B cell (primary cell): ENCODE results near the gene CLIP4. TPM values are rescaled to one million over a fixed set of nuclear protein-coding genes. Genes with fewer than 3 reads are reported as not detected.

Experiments used
- ATAC-seq: fragments of 200-7000 bp; cut with Tn5 transposase; one replicate; pipeline ENCODE4 v1.10.0; 2021; ENCODE audit warnings: low read depth, mild to moderate bottlenecking, moderate number of reproducible peaks, moderate library complexity
- CTCF ChIA-PET: fragments of 350-600 bp; sonication (Branson Sonifier 250); formaldehyde crosslinking; loops from one replicate; lab custom pipeline; 2021; ENCODE audit warnings: antibody characterized with exemption, inconsistent platforms; lab: Charles Lee
- POLR2A ChIA-PET: fragments of 350-600 bp; sonication (Branson Sonifier 250); formaldehyde crosslinking; loops from one replicate; lab custom pipeline; 2021; ENCODE audit warnings: antibody characterized with exemption; lab: Charles Lee
- DNase-seq: peaks from one replicate; pipeline ENCODE4 v3.0.0; 2013
- H2AFZ ChIP-seq: 2 replicates; pipeline ENCODE4 v1.6.1; 2012; ENCODE audit warnings: mild to moderate bottlenecking, low read depth, low read length; ENCODE audit not compliant: insufficient read depth, poor library complexity, severe bottlenecking
- H3K27ac ChIP-seq, 2 donors: 1 replicate in 1 of 2; 2 replicates in 1 of 2; pipeline ENCODE4 v1.5.1; 2012 to 2013; ENCODE audit warnings: low read length in 2 of 2, mild to moderate bottlenecking in 2 of 2, moderate library complexity in 1 of 2
- H3K27me3 ChIP-seq, 4 experiments: fragments of 200-600 bp in 1 of 4; sonication (generic) in 1 of 4; replicated peaks in 1 of 4; 1 replicate in 2 of 4; 2 replicates in 2 of 4; pipeline versions ENCODE4 v1.6.1 to v1.7.0; 2013 to 2016; ENCODE audit warnings: low read length in 3 of 4, mild to moderate bottlenecking in 2 of 4, mixed read lengths in 1 of 4, moderate library complexity in 1 of 4; ENCODE audit not compliant: insufficient read depth in 4 of 4, control insufficient read depth in 3 of 4; ENCODE audit errors: control extremely low read depth in 1 of 4
- H3K36me3 ChIP-seq, 2 experiments: replicated peaks in 1 of 2; 1 replicate in 1 of 2; 2 replicates in 1 of 2; pipeline versions ENCODE4 v1.6.1 to v1.7.1; 2013; ENCODE audit warnings: low read length in 1 of 2; ENCODE audit not compliant: insufficient read depth in 2 of 2, control insufficient read depth in 1 of 2; ENCODE audit errors: control extremely low read depth in 1 of 2, extremely low read depth in 1 of 2
- H3K4me1 ChIP-seq, 2 donors: fragments of 200-600 bp in 1 of 2; sonication (generic) in 1 of 2; 1 replicate in 1 of 2; 2 replicates in 1 of 2; pipeline versions ENCODE4 v1.5.1 to v1.6.1; 2013 to 2017; ENCODE audit warnings: low read length in 2 of 2; ENCODE audit not compliant: control insufficient read depth in 2 of 2, insufficient read depth in 2 of 2
- H3K4me2 ChIP-seq: replicated peaks from 2 replicates; pipeline ENCODE3; 2012; ENCODE audit warnings: mild to moderate bottlenecking, low read depth, low read length; ENCODE audit not compliant: poor library complexity, severe bottlenecking
- H3K4me3 ChIP-seq, 5 experiments: fragments of 200-600 bp in 1 of 5; sonication (generic) in 1 of 5; 1 replicate in 3 of 5; 2 replicates in 2 of 5; pipeline versions ENCODE4 v1.5.1 to v1.7.0; 2011 to 2016; ENCODE audit warnings: low read length in 4 of 5, mild to moderate bottlenecking in 4 of 5, low read depth in 2 of 5, control low read depth in 1 of 5, moderate library complexity in 1 of 5; ENCODE audit not compliant: insufficient read depth in 1 of 5; ENCODE audit errors: control extremely low read depth in 1 of 5, extremely low read depth in 1 of 5
- H3K79me2 ChIP-seq: fragments of 200-600 bp; sonication (generic); one replicate; pipeline ENCODE4 v1.6.0; 2016; ENCODE audit warnings: low read length; ENCODE audit not compliant: control insufficient read depth, insufficient read depth
- H3K9ac ChIP-seq: fragments of 200-600 bp; sonication (generic); 2 replicates; pipeline ENCODE4 v1.6.1; 2017; ENCODE audit warnings: mild to moderate bottlenecking, low read length, moderate library complexity
- H3K9me3 ChIP-seq, 3 donors: one replicate each; pipeline versions ENCODE4 v1.6.1 to v1.7.1; 2013; ENCODE audit warnings: low read length in 2 of 3; ENCODE audit not compliant: control insufficient read depth in 2 of 3, insufficient read depth in 1 of 3; ENCODE audit errors: control extremely low read depth in 1 of 3
- H4K20me1 ChIP-seq: 2 replicates; pipeline ENCODE4 v1.6.0; 2012; ENCODE audit warnings: mild to moderate bottlenecking, low read length; ENCODE audit not compliant: insufficient read depth, control insufficient read depth, poor library complexity, severe bottlenecking
- H3K27ac Mint-ChIP-seq: one replicate; pipeline ENCODE4 v1.8.0; 2021; ENCODE audit warnings: mixed read lengths
- H3K27me3 Mint-ChIP-seq: one replicate; pipeline ENCODE4 v1.8.0; 2021; ENCODE audit warnings: mixed read lengths
- H3K4me1 Mint-ChIP-seq: one replicate; pipeline ENCODE4 v1.8.0; 2021; ENCODE audit warnings: mixed read lengths
- H3K4me3 Mint-ChIP-seq: one replicate; pipeline ENCODE4 v1.8.0; 2021; ENCODE audit warnings: mixed read lengths
- H3K9me3 Mint-ChIP-seq: one replicate; pipeline ENCODE4 v1.8.0; 2022; ENCODE audit warnings: mixed read lengths; ENCODE audit not compliant: insufficient read depth
- CTCF ChIP-seq: fragments of 200-600 bp; IDR thresholded peaks from one replicate; pipeline ENCODE4 v1.8.0; 2022; ENCODE audit warnings: antibody characterized with exemption, mild to moderate bottlenecking
- EZH2 ChIP-seq: IDR thresholded peaks from 2 replicates; pipeline ENCODE4 v1.6.1; 2012; ENCODE audit warnings: borderline replicate concordance, low read depth, mild to moderate bottlenecking, moderate library complexity, low read length; ENCODE audit not compliant: insufficient read depth, poor library complexity, severe bottlenecking
- WGBS: methylation state at CpG from one replicate; pipeline ENCODE4 v1.1.5; 2013; ENCODE audit warnings: missing lambda C conversion rate; ENCODE audit not compliant: insufficient coverage; 5-methylcytosine and 5-hydroxymethylcytosine counted together
- intact Hi-C: fragments of 100-400 bp; cut with micrococcal nuclease; formaldehyde crosslinking; loops from one replicate; pipeline ENCODE4 v1.10.0; 2022
- polyA plus RNA-seq: library from polyadenylated mRNA; depleted of rRNA; stranded (reverse); fragments of >200 nt; gene quantifications from 2 replicates; pipeline ENCODE4 v1.2.3, GENCODE V29; 2012
- total RNA-seq, 2 donors: library from RNA; stranded (reverse); fragments of 120-200 nt in 1 of 2; gene quantifications; 1 replicate in 1 of 2; 2 replicates in 1 of 2; pipeline versions ENCODE4 v1.2.3 to v1.2.4, GENCODE V29; 2013 to 2022

The CLIP4 gene
- total and polyA plus RNA-seq, 2 donors (not counting 1 experiment from before 2014, with no cell fraction given) = 4.0 to 20.8 TPM

GRCh38 chr2:29175338-29175737, 60.1 kb downstream of the CLIP4 start:
- H3K4me3 ChIP-seq = no peak overlapping the region
- no peaks in the 10 kb centered on the region for H3K27me3 ChIP-seq
- H3K27me3 Mint-ChIP-seq = no peaks in the 10 kb centered on the region
- no peak overlapping the region for H3K27ac ChIP-seq
- H2AFZ ChIP-seq = no peak overlapping the region
- no peak overlapping the region for H3K9ac ChIP-seq
- no peak overlapping the region for H3K4me3 Mint-ChIP-seq
- H3K27ac Mint-ChIP-seq = no peak overlapping the region
- CTCF ChIA-PET = interaction anchor here (0.6 kb wide), 1 partner anchor 24 kb away, joined by 3 read pairs; no protein-coding TSS in a partner anchor
- H3K4me2 ChIP-seq = no peak overlapping the region
- H3K9me3 Mint-ChIP-seq = no peaks in the 10 kb centered on the region
- no peaks in the 10 kb centered on the region for H3K79me2 ChIP-seq
- DNase-seq (no peak), ATAC-seq (no peak)
- no peaks in the 10 kb centered on the region for H3K9me3 ChIP-seq
- intact Hi-C loops = no loop called here
- H3K36me3 ChIP-seq = no peaks in the 10 kb centered on the region
- no CpG with 5 or more reads among the region's 3 CpGs for WGBS
- H3K4me1 Mint-ChIP-seq = no peaks in the 10 kb centered on the region
- POLR2A ChIA-PET = no interaction called here
- no peaks in the 10 kb centered on the region for H3K4me1 ChIP-seq
- no peak for TF ChIP-seq CTCF
- no peak for TF ChIP-seq EZH2
- H4K20me1 ChIP-seq = no peaks in the 10 kb centered on the region

GRCh38 chr2:29182334-29182733, 67.1 kb downstream of the CLIP4 start:
- no peaks in the 10 kb centered on the region for H3K4me1 Mint-ChIP-seq
- Histone ChIP-seq H3K79me2 (no peaks in the 10 kb centered on the region), H3K4me3 (no peak overlapping the region), H3K36me3 (no peaks in the 10 kb centered on the region), H3K27me3 (no peaks in the 10 kb centered on the region), H3K9me3 (peaks cover 0 to 2% (median 0%) of the 10 kb centered on the region in 3 donors), H2AFZ (no peak overlapping the region), H3K4me2 (no peak overlapping the region), H3K27ac (no peak overlapping the region), H3K9ac (no peak overlapping the region), H4K20me1 (no peaks in the 10 kb centered on the region), H3K4me1 (no peaks in the 10 kb centered on the region)
- no peaks in the 10 kb centered on the region for H3K27me3 Mint-ChIP-seq
- no peak overlapping the region for H3K27ac Mint-ChIP-seq
- ChIA-PET CTCF (interaction anchor here (0.6 to 2.9 kb wide), 3 partner anchors 11 to 357 kb away, joined by 3 to 8 read pairs (median 3); no protein-coding TSS in a partner anchor), POLR2A (no interaction called here)
- intact Hi-C loops = no loop called here
- no peak for ATAC-seq
- DNase-seq = no peak
- no peaks in the 10 kb centered on the region for H3K9me3 Mint-ChIP-seq
- H3K4me3 Mint-ChIP-seq = no peak overlapping the region
- WGBS = 100% methylated on average over 1 of the region's 1 CpG
- no peak for TF ChIP-seq CTCF
